HL-60 (cell line): Measurements from ENCODE around the gene ALG11.

ENCODE experiments used
- DNase-seq, 2 experiments: peaks; one replicate each; pipeline ENCODE4 v3.0.0-alpha.2; 2010 to 2020; ENCODE audit warnings: low read depth in 1 of 2, low spot score in 1 of 2
- H3K27ac ChIP-seq: fragments of 250-450 bp; sonication (Bioruptor Pico); replicated peaks from 2 replicates; pipeline ENCODE4 v1.5.1; 2020; ENCODE audit warnings: mild to moderate bottlenecking, moderate library complexity
- H3K27me3 ChIP-seq: fragments of 250-450 bp; sonication (Bioruptor Pico); 2 replicates; pipeline ENCODE4 v1.5.1; 2021; ENCODE audit warnings: mild to moderate bottlenecking, moderate library complexity; ENCODE audit not compliant: insufficient read depth, poor library complexity, severe bottlenecking
- H3K4me3 ChIP-seq: replicated peaks from 2 replicates; pipeline ENCODE4 v1.5.1; 2011; ENCODE audit warnings: mild to moderate bottlenecking, control low read depth, low read length; ENCODE audit not compliant: insufficient read depth
- GABPA ChIP-seq: IDR thresholded peaks from 2 replicates; pipeline ENCODE4 v1.6.1; 2012; ENCODE audit warnings: low read depth
- POLR2AphosphoS5 ChIP-seq: IDR thresholded peaks from 2 replicates; pipeline ENCODE4 v1.6.1; 2012; ENCODE audit warnings: low read depth
- SPI1 ChIP-seq: IDR thresholded peaks from 2 replicates; pipeline ENCODE4 v1.6.1; 2012; ENCODE audit warnings: low read depth, mild to moderate bottlenecking, borderline replicate concordance
- TF ChIP-seq, protein P1 (sequence below): IDR thresholded peaks from 2 replicates; pipeline ENCODE4 v1.6.1; 2012; ENCODE audit warnings: low read depth; ENCODE audit not compliant: insufficient replicate concordance
- TF ChIP-seq, protein P2 (sequence below): IDR thresholded peaks from one replicate; pipeline ENCODE4 v1.5.1; 2011; ENCODE audit warnings: low read length, control low read depth, inconsistent platforms; ENCODE audit not compliant: insufficient read depth

The ALG11 gene

DNA sequence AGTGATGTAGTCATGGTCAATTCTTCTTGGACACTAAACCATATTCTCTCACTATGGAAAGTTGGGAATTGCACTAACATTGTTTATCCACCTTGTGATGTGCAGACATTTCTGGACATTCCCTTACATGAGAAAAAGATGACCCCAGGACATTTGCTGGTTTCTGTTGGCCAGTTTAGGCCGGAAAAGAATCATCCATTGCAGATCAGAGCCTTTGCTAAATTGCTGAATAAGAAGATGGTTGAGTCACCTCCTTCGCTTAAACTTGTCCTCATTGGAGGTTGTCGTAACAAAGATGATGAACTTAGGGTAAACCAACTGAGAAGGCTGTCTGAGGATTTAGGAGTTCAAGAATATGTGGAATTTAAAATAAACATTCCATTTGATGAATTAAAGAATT lies 12.3 kb downstream of the ALG11 start, which contains the start of gene UTP14C:
UTP14C (plus strand) TSS at position 211 of the 400 bp plus-strand sequence. CDS start 4,114 bp downstream, outside the sequence.
- TF ChIP-seq, protein P1, sequence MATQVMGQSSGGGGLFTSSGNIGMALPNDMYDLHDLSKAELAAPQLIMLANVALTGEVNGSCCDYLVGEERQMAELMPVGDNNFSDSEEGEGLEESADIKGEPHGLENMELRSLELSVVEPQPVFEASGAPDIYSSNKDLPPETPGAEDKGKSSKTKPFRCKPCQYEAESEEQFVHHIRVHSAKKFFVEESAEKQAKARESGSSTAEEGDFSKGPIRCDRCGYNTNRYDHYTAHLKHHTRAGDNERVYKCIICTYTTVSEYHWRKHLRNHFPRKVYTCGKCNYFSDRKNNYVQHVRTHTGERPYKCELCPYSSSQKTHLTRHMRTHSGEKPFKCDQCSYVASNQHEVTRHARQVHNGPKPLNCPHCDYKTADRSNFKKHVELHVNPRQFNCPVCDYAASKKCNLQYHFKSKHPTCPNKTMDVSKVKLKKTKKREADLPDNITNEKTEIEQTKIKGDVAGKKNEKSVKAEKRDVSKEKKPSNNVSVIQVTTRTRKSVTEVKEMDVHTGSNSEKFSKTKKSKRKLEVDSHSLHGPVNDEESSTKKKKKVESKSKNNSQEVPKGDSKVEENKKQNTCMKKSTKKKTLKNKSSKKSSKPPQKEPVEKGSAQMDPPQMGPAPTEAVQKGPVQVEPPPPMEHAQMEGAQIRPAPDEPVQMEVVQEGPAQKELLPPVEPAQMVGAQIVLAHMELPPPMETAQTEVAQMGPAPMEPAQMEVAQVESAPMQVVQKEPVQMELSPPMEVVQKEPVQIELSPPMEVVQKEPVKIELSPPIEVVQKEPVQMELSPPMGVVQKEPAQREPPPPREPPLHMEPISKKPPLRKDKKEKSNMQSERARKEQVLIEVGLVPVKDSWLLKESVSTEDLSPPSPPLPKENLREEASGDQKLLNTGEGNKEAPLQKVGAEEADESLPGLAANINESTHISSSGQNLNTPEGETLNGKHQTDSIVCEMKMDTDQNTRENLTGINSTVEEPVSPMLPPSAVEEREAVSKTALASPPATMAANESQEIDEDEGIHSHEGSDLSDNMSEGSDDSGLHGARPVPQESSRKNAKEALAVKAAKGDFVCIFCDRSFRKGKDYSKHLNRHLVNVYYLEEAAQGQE: no peak
- TF ChIP-seq SPI1: no peak
- TF ChIP-seq GABPA: no peak
- TF ChIP-seq, protein P2, sequence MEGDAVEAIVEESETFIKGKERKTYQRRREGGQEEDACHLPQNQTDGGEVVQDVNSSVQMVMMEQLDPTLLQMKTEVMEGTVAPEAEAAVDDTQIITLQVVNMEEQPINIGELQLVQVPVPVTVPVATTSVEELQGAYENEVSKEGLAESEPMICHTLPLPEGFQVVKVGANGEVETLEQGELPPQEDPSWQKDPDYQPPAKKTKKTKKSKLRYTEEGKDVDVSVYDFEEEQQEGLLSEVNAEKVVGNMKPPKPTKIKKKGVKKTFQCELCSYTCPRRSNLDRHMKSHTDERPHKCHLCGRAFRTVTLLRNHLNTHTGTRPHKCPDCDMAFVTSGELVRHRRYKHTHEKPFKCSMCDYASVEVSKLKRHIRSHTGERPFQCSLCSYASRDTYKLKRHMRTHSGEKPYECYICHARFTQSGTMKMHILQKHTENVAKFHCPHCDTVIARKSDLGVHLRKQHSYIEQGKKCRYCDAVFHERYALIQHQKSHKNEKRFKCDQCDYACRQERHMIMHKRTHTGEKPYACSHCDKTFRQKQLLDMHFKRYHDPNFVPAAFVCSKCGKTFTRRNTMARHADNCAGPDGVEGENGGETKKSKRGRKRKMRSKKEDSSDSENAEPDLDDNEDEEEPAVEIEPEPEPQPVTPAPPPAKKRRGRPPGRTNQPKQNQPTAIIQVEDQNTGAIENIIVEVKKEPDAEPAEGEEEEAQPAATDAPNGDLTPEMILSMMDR: no peak
- no peak for TF ChIP-seq POLR2AphosphoS5
- no peaks in the 10 kb centered on the region for H3K27me3 ChIP-seq
- no peak for DNase-seq
- H3K4me3 ChIP-seq: no peak within 1 kb of the TSS
- no peak within 1 kb of the TSS for H3K27ac ChIP-seq

DNA sequence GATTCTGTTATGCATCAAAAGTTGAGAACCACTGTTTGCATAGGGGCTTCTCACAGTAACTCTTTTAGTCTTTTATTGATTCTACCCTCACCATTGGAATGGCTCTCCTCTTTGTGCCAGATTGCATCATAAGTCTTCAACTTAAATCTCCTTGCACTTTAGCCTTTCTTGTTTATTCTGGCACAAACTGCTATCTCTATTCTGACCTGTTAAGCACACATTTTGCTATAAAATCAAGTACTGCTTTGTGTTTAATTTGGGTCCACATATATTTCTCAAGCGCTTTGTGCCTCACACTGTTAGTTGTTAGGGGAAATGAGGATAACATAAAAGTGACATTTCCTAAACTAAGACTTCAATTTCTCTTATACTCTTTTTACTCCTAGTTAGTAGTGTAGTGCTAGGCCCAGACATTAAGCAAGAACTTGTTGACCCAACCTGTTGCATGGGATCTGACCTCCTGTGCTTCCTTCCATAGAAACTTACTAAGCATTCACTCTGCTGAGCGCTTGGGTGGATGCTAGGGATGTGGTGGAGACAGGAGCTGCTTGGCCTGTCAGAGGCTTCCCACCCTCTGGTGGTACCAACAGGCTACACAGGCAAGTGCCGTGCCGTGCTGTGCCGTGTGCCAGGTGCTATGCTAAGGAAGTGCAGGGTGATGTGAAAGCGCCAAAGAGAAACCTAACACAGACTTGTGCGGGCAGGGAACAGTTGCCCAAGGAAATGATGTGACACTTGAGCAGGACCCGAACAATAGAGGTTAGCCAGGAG lies 13.5 kb downstream of the ALG11 start:
- DNase-seq: no peak
- no peaks in the 10 kb centered on the region for H3K27me3 ChIP-seq
- no peak overlapping the region for H3K4me3 ChIP-seq
- TF ChIP-seq POLR2AphosphoS5: no peak
- TF ChIP-seq, protein P1: no peak
- TF ChIP-seq SPI1: no peak
- TF ChIP-seq, protein P2: no peak
- TF ChIP-seq GABPA: no peak
- H3K27ac ChIP-seq: no peak overlapping the region

DNA sequence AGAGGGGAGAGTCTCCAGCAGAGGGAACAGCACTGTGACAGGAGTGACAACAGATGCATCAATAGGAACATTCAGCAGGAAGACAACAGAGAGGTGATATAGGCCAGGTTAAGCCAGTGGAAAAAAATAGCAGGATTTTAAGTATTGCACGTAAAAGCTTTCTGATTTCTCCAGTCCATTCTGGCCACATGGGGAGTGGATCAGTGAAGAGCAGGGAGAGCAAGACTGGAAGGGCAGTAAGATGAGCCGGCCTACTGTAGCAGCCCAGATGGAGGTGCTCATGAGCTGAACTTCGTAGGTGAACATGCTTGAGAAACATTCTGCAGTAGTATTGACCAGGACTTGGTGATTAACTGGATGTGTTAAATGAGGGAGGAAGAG lies 14.0 kb downstream of the ALG11 start:
- DNase-seq: no peak
- Histone ChIP-seq H3K27ac (no peak overlapping the region), H3K4me3 (no peak overlapping the region), H3K27me3 (no peaks in the 10 kb centered on the region)
- TF ChIP-seq GABPA (no peak), POLR2AphosphoS5 (no peak), SPI1 (no peak)
- TF ChIP-seq, protein P2: no peak
- TF ChIP-seq, protein P1: no peak
